Measurements from ENCODE around the gene LCTL.

DNA sequence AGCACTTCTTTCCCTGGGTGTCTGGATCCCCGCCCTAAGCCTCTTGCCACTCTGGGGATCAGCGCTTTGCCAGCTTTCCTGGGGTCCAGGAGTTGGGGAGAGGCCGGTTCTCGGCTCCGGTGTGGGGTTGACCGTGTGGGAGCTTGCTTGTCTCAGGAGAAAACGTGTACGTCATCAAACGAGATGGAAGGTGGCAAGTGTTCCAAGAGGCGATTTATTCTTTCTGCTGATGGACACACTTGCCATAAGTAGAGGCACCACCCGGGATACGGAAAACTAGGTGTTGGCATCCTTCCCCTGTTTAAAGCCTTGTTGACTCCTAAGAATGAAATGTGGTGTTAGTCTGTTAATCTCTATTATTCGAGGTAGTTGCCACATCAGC, 60.4 kb downstream of the LCTL start:
- TF ChIP-seq, protein P1, sequence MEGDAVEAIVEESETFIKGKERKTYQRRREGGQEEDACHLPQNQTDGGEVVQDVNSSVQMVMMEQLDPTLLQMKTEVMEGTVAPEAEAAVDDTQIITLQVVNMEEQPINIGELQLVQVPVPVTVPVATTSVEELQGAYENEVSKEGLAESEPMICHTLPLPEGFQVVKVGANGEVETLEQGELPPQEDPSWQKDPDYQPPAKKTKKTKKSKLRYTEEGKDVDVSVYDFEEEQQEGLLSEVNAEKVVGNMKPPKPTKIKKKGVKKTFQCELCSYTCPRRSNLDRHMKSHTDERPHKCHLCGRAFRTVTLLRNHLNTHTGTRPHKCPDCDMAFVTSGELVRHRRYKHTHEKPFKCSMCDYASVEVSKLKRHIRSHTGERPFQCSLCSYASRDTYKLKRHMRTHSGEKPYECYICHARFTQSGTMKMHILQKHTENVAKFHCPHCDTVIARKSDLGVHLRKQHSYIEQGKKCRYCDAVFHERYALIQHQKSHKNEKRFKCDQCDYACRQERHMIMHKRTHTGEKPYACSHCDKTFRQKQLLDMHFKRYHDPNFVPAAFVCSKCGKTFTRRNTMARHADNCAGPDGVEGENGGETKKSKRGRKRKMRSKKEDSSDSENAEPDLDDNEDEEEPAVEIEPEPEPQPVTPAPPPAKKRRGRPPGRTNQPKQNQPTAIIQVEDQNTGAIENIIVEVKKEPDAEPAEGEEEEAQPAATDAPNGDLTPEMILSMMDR (IDR thresholded peaks at IDR 0.05 in 8 of 11, conservative IDR thresholded peaks at IDR 0.05 in 3 of 11): no peak
- no peak for TF ChIP-seq POLR2A (IDR thresholded peaks at IDR 0.05)
